HepG2 (cell line): Measurements from ENCODE around the gene SLC2A10. TPM values are rescaled to one million over a fixed set of nuclear protein-coding genes. Genes with fewer than 3 reads are reported as not detected.
A peak's percentile ranks its signal among the peaks of the same experiment; 100 is the strongest.

ENCODE experiments used
- GABPA ChIP-seq, 2 experiments: IDR thresholded peaks; 2 replicates each; pipeline ENCODE4 v1.6.1; 2011 to 2016; ENCODE audit warnings: low read depth in 2 of 2, low read length in 1 of 2, missing biosample characterization in 1 of 2, missing genetic modification characterization in 1 of 2
- KLF16 ChIP-seq, 2 experiments: sonication (generic) in 1 of 2; formaldehyde crosslinking in 1 of 2; IDR thresholded peaks; 2 replicates each; pipeline versions ENCODE4 v1.6.1 to v1.8.0; 2016 to 2023; ENCODE audit warnings: missing genetic modification reagents in 2 of 2, missing compliant biosample characterization in 1 of 2
- MAF1 ChIP-seq: sonication (generic); formaldehyde crosslinking; IDR thresholded peaks from 2 replicates; pipeline ENCODE4 v1.5.0; 2020; ENCODE audit warnings: missing genetic modification reagents, borderline replicate concordance
- SIX1 ChIP-seq: sonication (generic); formaldehyde crosslinking; IDR thresholded peaks from 2 replicates; pipeline ENCODE4 v1.4.0; 2020; ENCODE audit warnings: missing genetic modification reagents, borderline replicate concordance
- ZMYM4 ChIP-seq: sonication (generic); formaldehyde crosslinking; IDR thresholded peaks from 2 replicates; pipeline ENCODE4 v1.8.1; 2023; ENCODE audit warnings: mild to moderate bottlenecking, missing genetic modification reagents
- ZNF30 ChIP-seq: sonication (generic); formaldehyde crosslinking; IDR thresholded peaks from 2 replicates; pipeline ENCODE4 v1.5.0; 2020; ENCODE audit warnings: mild to moderate bottlenecking, missing genetic modification reagents
- ZNF441 ChIP-seq: sonication (generic); formaldehyde crosslinking; IDR thresholded peaks from 2 replicates; pipeline ENCODE4 v1.7.0; 2021; ENCODE audit warnings: missing genetic modification reagents, borderline replicate concordance
- ZNF530 ChIP-seq: sonication (generic); formaldehyde crosslinking; IDR thresholded peaks from 2 replicates; pipeline ENCODE4 v1.5.0; 2020; ENCODE audit warnings: low read depth, mild to moderate bottlenecking, missing genetic modification reagents
- polyA plus RNA-seq, 8 experiments: library from polyadenylated mRNA; depleted of rRNA in 3 of 8; stranded (reverse) in 7 of 8; unstranded in 1 of 8; fragments of >200 nt; fragmentation: Illumina TruSeq in 4 of 8; extraction: Trizol in 4 of 8; gene quantifications; 2 replicates each; pipeline versions ENCODE4 v1.2.1 to v1.2.3, GENCODE V29; 2011 to 2016; ENCODE audit warnings: low read depth in 4 of 8, missing spikeins in 1 of 8, mixed read lengths in 1 of 8; ENCODE audit not compliant: insufficient read depth in 1 of 8
- total RNA-seq, 5 experiments: library from RNA; depleted of rRNA; stranded (reverse); fragments of >200 nt; fragmentation: Illumina TruSeq; extraction: Trizol; gene quantifications; 2 replicates each; pipeline ENCODE4 v1.2.3, GENCODE V29; 2016; ENCODE audit warnings: low read depth in 1 of 5
- TF ChIP-seq, protein P1 (sequence below): sonication (generic); formaldehyde crosslinking; IDR thresholded peaks from 2 replicates; pipeline ENCODE4 v1.4.0; 2020; ENCODE audit warnings: missing genetic modification reagents, borderline replicate concordance
- TF ChIP-seq, protein P2 (sequence below): sonication (generic); formaldehyde crosslinking; IDR thresholded peaks from 2 replicates; pipeline ENCODE4 v1.8.1; 2023; ENCODE audit warnings: mild to moderate bottlenecking, inconsistent platforms, moderate library complexity, missing genetic modification reagents, borderline replicate concordance
- TF ChIP-seq, protein P3 (sequence below): sonication (generic); formaldehyde crosslinking; IDR thresholded peaks from 2 replicates; pipeline ENCODE4 v1.5.1; 2020; ENCODE audit warnings: missing genetic modification reagents, mild to moderate bottlenecking, borderline replicate concordance
- TF ChIP-seq, protein P4 (sequence below), 2 experiments: sonication (generic) in 1 of 2; formaldehyde crosslinking in 1 of 2; IDR thresholded peaks; 2 replicates each; pipeline versions ENCODE4 v1.4.0 to v1.6.1; 2016 to 2020; ENCODE audit warnings: borderline replicate concordance in 1 of 2, low read depth in 1 of 2, mild to moderate bottlenecking in 1 of 2, missing genetic modification reagents in 1 of 2
- TF ChIP-seq, protein P5 (sequence below): sonication (generic); formaldehyde crosslinking; IDR thresholded peaks from 2 replicates; pipeline ENCODE4 v1.4.0; 2020; ENCODE audit warnings: missing genetic modification reagents, mild to moderate bottlenecking, borderline replicate concordance
- TF ChIP-seq, protein P6 (sequence below): IDR thresholded peaks from 2 replicates; pipeline ENCODE4 v1.6.1; 2018; ENCODE audit warnings: missing genetic modification reagents, mild to moderate bottlenecking, missing compliant biosample characterization

SLC2A10 gene
- total and polyA plus RNA-seq, 2 of the 13 experiments (the other 11 are each of a cell fraction or from before 2014, with no cell fraction given), result 16.0 to 18.4 TPM

DNA sequence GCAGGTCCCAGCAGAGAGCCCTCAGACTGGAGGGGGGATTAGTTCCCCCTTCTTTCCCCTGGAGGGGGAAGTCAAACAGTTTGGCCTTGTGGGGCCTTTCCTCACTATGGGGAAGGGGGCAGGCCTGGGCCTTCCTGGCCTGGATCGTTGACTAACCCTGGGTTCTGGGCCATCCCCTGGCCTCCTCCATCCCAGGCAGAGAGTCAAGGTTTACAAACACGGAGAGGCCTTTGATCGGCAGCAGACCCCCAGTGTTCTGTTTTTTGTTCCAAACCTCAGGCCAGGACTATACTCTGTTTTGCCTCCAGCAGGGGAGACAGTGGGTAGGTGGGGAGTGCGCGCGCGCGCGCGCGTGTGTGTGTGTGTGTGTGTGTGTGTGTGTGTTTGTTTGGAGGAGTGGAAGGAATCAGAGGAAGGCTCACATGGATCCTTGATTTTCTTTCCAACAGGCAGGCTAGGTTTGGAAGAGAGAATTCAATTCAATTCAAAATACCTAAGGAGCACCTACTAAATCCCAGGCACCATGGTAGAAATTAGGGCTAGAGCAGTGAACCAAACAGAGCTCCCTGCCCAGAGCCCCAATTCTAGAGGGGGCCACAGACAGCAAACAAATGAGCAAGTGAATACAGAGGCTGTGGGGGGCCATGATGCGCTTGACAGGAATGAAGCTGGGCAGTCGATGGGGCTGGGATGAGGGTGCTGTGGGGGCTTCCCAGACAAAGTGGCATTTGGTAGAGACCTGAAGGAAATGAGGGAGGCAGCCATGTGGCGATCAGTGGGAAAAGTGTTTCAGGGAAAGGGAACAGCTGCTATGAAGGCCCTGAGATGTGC is 35.0 kb upstream of the SLC2A10 start (continued):
- TF ChIP-seq, protein P1, sequence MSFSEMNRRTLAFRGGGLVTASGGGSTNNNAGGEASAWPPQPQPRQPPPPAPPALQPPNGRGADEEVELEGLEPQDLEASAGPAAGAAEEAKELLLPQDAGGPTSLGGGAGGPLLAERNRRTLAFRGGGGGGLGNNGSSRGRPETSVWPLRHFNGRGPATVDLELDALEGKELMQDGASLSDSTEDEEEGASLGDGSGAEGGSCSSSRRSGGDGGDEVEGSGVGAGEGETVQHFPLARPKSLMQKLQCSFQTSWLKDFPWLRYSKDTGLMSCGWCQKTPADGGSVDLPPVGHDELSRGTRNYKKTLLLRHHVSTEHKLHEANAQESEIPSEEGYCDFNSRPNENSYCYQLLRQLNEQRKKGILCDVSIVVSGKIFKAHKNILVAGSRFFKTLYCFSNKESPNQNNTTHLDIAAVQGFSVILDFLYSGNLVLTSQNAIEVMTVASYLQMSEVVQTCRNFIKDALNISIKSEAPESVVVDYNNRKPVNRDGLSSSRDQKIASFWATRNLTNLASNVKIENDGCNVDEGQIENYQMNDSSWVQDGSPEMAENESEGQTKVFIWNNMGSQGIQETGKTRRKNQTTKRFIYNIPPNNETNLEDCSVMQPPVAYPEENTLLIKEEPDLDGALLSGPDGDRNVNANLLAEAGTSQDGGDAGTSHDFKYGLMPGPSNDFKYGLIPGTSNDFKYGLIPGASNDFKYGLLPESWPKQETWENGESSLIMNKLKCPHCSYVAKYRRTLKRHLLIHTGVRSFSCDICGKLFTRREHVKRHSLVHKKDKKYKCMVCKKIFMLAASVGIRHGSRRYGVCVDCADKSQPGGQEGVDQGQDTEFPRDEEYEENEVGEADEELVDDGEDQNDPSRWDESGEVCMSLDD (CRISPR knock-in tag), result no peak; the same call in 1 of the 2 replicates
- TF ChIP-seq, protein P2, sequence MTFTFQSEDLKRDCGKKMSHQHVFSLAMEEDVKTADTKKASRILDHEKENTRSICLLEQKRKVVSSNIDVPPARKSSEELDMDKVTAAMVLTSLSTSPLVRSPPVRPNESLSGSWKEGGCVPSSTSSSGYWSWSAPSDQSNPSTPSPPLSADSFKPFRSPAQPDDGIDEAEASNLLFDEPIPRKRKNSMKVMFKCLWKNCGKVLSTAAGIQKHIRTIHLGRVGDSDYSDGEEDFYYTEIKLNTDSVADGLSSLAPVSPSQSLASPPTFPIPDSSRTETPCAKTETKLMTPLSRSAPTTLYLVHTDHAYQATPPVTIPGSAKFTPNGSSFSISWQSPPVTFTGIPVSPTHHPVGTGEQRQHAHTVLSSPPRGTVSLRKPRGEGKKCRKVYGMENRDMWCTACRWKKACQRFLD (CRISPR knock-in tag), result no peak
- TF ChIP-seq, protein P3, sequence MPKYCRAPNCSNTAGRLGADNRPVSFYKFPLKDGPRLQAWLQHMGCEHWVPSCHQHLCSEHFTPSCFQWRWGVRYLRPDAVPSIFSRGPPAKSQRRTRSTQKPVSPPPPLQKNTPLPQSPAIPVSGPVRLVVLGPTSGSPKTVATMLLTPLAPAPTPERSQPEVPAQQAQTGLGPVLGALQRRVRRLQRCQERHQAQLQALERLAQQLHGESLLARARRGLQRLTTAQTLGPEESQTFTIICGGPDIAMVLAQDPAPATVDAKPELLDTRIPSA (CRISPR knock-in tag), result no peak
- TF ChIP-seq MAF1 (CRISPR knock-in tag), result no peak
- TF ChIP-seq, protein P4, sequence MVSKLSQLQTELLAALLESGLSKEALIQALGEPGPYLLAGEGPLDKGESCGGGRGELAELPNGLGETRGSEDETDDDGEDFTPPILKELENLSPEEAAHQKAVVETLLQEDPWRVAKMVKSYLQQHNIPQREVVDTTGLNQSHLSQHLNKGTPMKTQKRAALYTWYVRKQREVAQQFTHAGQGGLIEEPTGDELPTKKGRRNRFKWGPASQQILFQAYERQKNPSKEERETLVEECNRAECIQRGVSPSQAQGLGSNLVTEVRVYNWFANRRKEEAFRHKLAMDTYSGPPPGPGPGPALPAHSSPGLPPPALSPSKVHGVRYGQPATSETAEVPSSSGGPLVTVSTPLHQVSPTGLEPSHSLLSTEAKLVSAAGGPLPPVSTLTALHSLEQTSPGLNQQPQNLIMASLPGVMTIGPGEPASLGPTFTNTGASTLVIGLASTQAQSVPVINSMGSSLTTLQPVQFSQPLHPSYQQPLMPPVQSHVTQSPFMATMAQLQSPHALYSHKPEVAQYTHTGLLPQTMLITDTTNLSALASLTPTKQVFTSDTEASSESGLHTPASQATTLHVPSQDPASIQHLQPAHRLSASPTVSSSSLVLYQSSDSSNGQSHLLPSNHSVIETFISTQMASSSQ (IDR thresholded peaks at IDR 0.05; ENCODE audit: low read depth), result peak; percentile 68; the same call in 1 of the 2 replicates
- TF ChIP-seq, protein P4 (CRISPR knock-in tag; IDR thresholded peaks at IDR 0.05; ENCODE audit: borderline replicate concordance), result peak; percentile 94; the same call in 1 of the 2 replicates
- no peak; the same call in 1 of the 2 replicates for TF ChIP-seq SIX1
- TF ChIP-seq ZNF530, result no peak
- TF ChIP-seq, protein P5, sequence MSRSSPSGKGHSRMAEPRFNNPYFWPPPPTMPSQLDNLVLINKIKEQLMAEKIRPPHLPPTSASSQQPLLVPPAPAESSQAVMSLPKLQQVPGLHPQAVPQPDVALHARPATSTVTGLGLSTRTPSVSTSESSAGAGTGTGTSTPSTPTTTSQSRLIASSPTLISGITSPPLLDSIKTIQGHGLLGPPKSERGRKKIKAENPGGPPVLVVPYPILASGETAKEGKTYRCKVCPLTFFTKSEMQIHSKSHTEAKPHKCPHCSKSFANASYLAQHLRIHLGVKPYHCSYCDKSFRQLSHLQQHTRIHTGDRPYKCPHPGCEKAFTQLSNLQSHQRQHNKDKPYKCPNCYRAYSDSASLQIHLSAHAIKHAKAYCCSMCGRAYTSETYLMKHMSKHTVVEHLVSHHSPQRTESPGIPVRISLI (CRISPR knock-in tag), result peak; percentile 90; the same call in 1 of the 2 replicates
- peak in 1 of 2 experiments; percentile 80; a peak in 2 of 4 replicates for TF ChIP-seq KLF16 (CRISPR knock-in tag; IDR thresholded peaks at IDR 0.05)
- no peak for TF ChIP-seq ZNF30 (CRISPR knock-in tag)
- TF ChIP-seq GABPA (IDR thresholded peaks at IDR 0.05; ENCODE audit: low read depth, low read length), result no peak
- TF ChIP-seq GABPA (CRISPR knock-in tag; IDR thresholded peaks at IDR 0.05; ENCODE audit: low read depth), result peak; percentile 53
- TF ChIP-seq ZMYM4 (CRISPR knock-in tag), result peak; percentile 94
- TF ChIP-seq, protein P6, sequence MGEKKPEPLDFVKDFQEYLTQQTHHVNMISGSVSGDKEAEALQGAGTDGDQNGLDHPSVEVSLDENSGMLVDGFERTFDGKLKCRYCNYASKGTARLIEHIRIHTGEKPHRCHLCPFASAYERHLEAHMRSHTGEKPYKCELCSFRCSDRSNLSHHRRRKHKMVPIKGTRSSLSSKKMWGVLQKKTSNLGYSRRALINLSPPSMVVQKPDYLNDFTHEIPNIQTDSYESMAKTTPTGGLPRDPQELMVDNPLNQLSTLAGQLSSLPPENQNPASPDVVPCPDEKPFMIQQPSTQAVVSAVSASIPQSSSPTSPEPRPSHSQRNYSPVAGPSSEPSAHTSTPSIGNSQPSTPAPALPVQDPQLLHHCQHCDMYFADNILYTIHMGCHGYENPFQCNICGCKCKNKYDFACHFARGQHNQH (CRISPR knock-in tag), result peak; percentile 88
- TF ChIP-seq ZNF441 (CRISPR knock-in tag), result 0 out of 2 replicates have a peak, but pooled peaks have one; percentile 56
